ENCODE results near the gene HS6ST3.

DNA sequence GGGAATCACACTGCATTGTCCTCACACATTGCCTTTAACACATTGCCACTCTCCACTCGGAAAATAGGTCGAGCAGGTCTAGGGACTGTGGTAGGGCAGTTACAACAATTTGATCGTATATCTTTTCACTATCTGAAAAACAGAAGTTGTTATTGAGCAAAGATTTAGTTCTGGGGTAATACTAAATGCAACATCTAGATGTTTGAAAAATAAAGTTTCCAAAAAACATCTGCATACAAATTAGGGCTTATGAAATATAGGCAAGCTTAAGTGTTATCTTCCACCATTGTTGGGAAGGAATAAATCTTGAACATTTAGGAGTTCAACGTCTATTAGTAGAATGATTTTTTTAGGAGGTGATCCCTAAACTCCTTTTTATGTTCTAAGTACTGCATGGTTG is 768 bp upstream of the HS6ST3 start:
- TF ChIP-seq, protein P1, sequence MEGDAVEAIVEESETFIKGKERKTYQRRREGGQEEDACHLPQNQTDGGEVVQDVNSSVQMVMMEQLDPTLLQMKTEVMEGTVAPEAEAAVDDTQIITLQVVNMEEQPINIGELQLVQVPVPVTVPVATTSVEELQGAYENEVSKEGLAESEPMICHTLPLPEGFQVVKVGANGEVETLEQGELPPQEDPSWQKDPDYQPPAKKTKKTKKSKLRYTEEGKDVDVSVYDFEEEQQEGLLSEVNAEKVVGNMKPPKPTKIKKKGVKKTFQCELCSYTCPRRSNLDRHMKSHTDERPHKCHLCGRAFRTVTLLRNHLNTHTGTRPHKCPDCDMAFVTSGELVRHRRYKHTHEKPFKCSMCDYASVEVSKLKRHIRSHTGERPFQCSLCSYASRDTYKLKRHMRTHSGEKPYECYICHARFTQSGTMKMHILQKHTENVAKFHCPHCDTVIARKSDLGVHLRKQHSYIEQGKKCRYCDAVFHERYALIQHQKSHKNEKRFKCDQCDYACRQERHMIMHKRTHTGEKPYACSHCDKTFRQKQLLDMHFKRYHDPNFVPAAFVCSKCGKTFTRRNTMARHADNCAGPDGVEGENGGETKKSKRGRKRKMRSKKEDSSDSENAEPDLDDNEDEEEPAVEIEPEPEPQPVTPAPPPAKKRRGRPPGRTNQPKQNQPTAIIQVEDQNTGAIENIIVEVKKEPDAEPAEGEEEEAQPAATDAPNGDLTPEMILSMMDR (IDR thresholded peaks at IDR 0.05; ENCODE audit: low read depth, low read length, poor library complexity, severe bottlenecking), result no peak
- TF ChIP-seq EZH2phosphoT487 (IDR thresholded peaks at IDR 0.05; ENCODE audit: borderline replicate concordance, low read length), result no peak

All from DOHH2 (cell line).